ENCODE measurements around the gene SPRR2B. TPM values are rescaled to one million over a fixed set of nuclear protein-coding genes. Genes with fewer than 3 reads are reported as not detected.
"Not testable (repeated sequence)": the region's sequence is repeated elsewhere in the genome, so short reads cannot be mapped to it uniquely, and the experiment has no call there.

The SPRR2B gene
- total RNA-seq, 6 experiments from 2014 or later = not detected

DNA sequence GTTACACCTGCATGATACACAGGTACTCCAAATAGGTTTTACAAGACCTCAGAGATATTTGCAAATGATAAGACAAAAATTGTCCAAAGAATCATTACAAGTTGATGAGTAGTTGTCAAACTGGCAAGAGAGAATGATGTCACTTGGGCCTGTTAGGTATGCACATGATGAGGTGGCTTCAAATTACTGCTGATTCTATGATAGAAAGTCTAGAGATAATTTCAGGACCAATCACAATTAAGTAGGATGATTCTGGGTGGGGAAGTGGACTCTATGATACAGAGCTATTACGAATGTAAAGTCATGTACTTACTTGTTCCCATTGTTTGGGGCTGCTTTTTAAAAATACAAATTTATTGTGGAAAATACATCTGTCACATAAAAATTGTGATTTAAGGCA, 45.6 kb downstream of the SPRR2B start:
- no peak overlapping the region for H3K4me3 ChIP-seq
- WGBS (ENCODE audit: insufficient coverage, low coverage, low lambda C conversion rate, missing lambda C conversion rate) = 15% methylated on average over 1 of the region's 1 CpG
- H3K36me3 ChIP-seq = no peaks in the 10 kb centered on the region
- no peaks in the 10 kb centered on the region for H3K27me3 ChIP-seq
- no peaks in the 10 kb centered on the region for H3K9me3 ChIP-seq
- intact Hi-C loops (cut with DNase I) = no loop called here
- DNase-seq (no peak), ATAC-seq (no peak)
- no peaks in the 10 kb centered on the region for H3K4me1 ChIP-seq
- no peak overlapping the region for H3K27ac ChIP-seq
- TF ChIP-seq, protein P1, sequence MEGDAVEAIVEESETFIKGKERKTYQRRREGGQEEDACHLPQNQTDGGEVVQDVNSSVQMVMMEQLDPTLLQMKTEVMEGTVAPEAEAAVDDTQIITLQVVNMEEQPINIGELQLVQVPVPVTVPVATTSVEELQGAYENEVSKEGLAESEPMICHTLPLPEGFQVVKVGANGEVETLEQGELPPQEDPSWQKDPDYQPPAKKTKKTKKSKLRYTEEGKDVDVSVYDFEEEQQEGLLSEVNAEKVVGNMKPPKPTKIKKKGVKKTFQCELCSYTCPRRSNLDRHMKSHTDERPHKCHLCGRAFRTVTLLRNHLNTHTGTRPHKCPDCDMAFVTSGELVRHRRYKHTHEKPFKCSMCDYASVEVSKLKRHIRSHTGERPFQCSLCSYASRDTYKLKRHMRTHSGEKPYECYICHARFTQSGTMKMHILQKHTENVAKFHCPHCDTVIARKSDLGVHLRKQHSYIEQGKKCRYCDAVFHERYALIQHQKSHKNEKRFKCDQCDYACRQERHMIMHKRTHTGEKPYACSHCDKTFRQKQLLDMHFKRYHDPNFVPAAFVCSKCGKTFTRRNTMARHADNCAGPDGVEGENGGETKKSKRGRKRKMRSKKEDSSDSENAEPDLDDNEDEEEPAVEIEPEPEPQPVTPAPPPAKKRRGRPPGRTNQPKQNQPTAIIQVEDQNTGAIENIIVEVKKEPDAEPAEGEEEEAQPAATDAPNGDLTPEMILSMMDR (IDR thresholded peaks at IDR 0.05) = no peak
- TF ChIP-seq POLR2A (IDR thresholded peaks at IDR 0.05) = no peak

DNA sequence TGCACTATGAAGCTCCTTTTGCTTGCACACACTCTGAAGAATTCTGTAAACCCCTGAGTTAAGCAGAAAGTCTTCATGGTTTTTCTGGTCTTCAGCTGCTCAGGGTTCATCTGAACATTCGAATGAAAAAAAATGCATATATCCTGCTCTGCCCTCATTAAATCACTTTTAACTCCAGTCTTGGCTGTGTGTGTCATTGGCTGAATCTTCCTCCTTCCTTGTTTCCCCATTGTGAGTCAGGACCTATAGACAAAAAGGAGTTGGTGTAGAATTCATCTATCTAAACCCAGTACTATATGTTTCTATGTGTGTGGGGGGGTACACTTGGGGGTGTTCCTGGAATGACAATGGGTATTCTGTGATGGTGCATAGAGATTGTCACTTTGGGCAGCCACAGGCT, 47.0 kb downstream of the SPRR2B start:
- Histone ChIP-seq H3K4me1 (no peaks in the 10 kb centered on the region), H3K9me3 (no peaks in the 10 kb centered on the region), H3K4me3 (no peak overlapping the region), H3K27ac (no peak overlapping the region), H3K36me3 (no peaks in the 10 kb centered on the region), H3K27me3 (no peaks in the 10 kb centered on the region)
- TF ChIP-seq, protein P1 (IDR thresholded peaks at IDR 0.05) = no peak
- TF ChIP-seq POLR2A (IDR thresholded peaks at IDR 0.05) = no peak
- no peak for DNase-seq
- WGBS (ENCODE audit: insufficient coverage, low coverage, low lambda C conversion rate, missing lambda C conversion rate) = 61% methylated on average over 1 of the region's 1 CpG
- ATAC-seq = no peak
- intact Hi-C loops (cut with DNase I) = no loop called here

- Histone ChIP-seq H3K4me3 (no peak overlapping the region), H3K27ac (no peak overlapping the region), H3K9me3 (no peaks in the 10 kb centered on the region), H3K27me3 (no peaks in the 10 kb centered on the region), H3K36me3 (no peaks in the 10 kb centered on the region), H3K4me1 (no peaks in the 10 kb centered on the region)
- ATAC-seq (no peak), DNase-seq (no peak)
- intact Hi-C loops (cut with DNase I) = no loop called here
- TF ChIP-seq POLR2A (IDR thresholded peaks at IDR 0.05) = no peak
- TF ChIP-seq, protein P1 (IDR thresholded peaks at IDR 0.05) = no peak
- WGBS (ENCODE audit: insufficient coverage, low coverage, low lambda C conversion rate, missing lambda C conversion rate) = 62% methylated on average over 5 of the region's 7 CpGs
These were observed 48.3 kb downstream of the SPRR2B start for GRCh38 chr1:153023109-153023508.

- ATAC-seq; H3K4me1 ChIP-seq; DNase-seq; H3K36me3 ChIP-seq; H3K27ac ChIP-seq; H3K27me3 ChIP-seq; H3K4me3 ChIP-seq; intact Hi-C loops (cut with DNase I); H3K9me3 ChIP-seq: not testable (repeated sequence)
- 64% methylated on average over 9 of the region's 9 CpGs for WGBS (ENCODE audit: insufficient coverage, low coverage, low lambda C conversion rate, missing lambda C conversion rate)
These were observed 49.1 kb downstream of the SPRR2B start for GRCh38 chr1:153022340-153022739.

DNA sequence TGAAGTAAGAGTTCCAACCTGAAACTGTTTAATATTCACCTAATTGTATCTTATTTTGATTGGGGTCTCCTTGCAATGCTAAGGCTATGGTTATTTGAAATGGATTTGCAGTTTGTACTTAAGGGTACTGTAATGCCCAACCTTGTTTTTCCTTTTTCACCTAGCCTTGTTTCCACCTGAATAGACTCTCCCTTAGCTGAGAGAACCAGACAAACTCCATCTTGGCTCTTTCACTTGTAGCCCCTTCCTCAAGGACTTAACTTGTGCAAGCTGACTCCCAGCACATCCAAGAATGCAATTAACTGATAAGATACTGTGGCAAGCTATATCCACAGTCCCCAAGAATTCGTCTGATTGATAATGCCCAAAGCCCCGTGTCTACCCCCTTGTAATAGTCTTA, 49.6 kb downstream of the SPRR2B start:
- 7% methylated on average over 2 of the region's 2 CpGs for WGBS (ENCODE audit: insufficient coverage, low coverage, low lambda C conversion rate, missing lambda C conversion rate)
- ATAC-seq; H3K27ac ChIP-seq; H3K9me3 ChIP-seq; H3K27me3 ChIP-seq; DNase-seq; H3K36me3 ChIP-seq; intact Hi-C loops (cut with DNase I); H3K4me3 ChIP-seq; H3K4me1 ChIP-seq: not testable (repeated sequence)

Small RNA genes within 50 kb of the gene (small RNA-seq; reads per million reads assigned to genes)
- gene AL356867.1 = 0 reads per million in 2 experiments

Other genes with a start within 250 kb of the SPRR2B start
- not detected for gene LCE1A, start 244.1 kb downstream of the SPRR2B start, total RNA-seq
- gene LCE6A, start 228.8 kb downstream of the SPRR2B start, total RNA-seq = not detected
- not detected for gene LCE7A, start 211.6 kb downstream of the SPRR2B start, total RNA-seq
- not detected for gene SMCP, start 193.3 kb downstream of the SPRR2B start, total RNA-seq
- gene IVL, start 163.1 kb downstream of the SPRR2B start, total RNA-seq = not detected
- gene SPRR5, start 124.4 kb downstream of the SPRR2B start, total RNA-seq = not detected
- gene SPRR4, start 101.0 kb downstream of the SPRR2B start, total RNA-seq = not detected
- not detected for gene SPRR1A, start 87.5 kb downstream of the SPRR2B start, total RNA-seq
- under 1 TPM in 1 of 6 experiments, not detected in 5; 0.31 TPM for gene SPRR3, start 69.9 kb downstream of the SPRR2B start, total RNA-seq
- gene SPRR1B, start 40.4 kb downstream of the SPRR2B start, total RNA-seq = not detected
- gene SPRR2D, start 30.5 kb downstream of the SPRR2B start, total RNA-seq = not detected
- gene SPRR2A, start 14.1 kb downstream of the SPRR2B start, total RNA-seq = under 1 TPM in 1 of 6 experiments, not detected in 5; 0.40 TPM
- not detected for gene SPRR2E, start 22.9 kb upstream of the SPRR2B start, total RNA-seq
- gene SPRR2F, start 41.9 kb upstream of the SPRR2B start, total RNA-seq = not detected
- not detected for gene SPRR2G, start 79.3 kb upstream of the SPRR2B start, total RNA-seq
- not detected for gene LELP1, start 131.8 kb upstream of the SPRR2B start, total RNA-seq
- gene PRR9, start 146.0 kb upstream of the SPRR2B start, total RNA-seq = not detected
- gene LORICRIN, start 188.1 kb upstream of the SPRR2B start, total RNA-seq = not detected
- gene PGLYRP3, start 241.3 kb upstream of the SPRR2B start, total RNA-seq = not detected

Measured in right lobe of liver (tissue), 6 donors.